Measurements from ENCODE around the gene PLXNA2.

The PLXNA2 gene

DNA sequence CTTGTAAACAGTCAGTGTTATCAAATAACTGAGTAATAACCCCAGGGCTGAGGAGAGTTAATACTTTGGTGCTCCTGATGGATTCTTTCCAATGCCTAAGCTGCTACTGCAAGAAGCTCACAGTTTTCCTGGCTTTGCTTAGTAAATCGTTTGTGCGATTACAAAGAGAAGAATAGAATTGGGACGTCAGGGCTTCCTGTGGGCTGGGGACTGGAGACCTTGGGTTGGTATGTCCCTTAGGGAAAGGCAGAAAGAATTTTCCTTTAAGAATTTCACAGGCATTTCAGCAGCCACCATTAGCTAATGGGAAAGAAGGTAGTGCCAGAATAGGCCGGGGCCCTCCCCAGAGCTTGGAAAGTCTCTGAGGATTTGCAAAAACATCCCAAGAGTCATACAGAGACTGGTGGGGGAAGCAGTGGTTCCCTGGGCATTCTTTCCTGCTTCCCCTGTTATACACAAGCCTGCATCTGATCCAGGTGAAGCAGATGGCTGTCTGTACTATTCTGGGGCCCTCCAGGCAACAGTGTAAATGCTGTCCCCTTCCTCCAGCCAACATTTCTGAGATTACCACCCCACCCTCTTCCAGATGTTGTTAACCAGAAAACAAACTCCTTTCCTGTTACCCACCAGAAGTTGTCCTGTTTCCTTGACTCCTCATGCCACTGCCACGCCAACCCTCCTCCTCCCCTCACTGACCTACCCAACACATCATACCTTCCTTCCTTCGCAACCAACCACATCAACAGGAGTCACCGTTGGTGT is 40.2 kb downstream of the PLXNA2 start:
- no peak for DNase-seq

- DNase-seq, result no peak
These were observed 40.9 kb downstream of the PLXNA2 start for GRCh38 chr1:208203127-208203847.

GRCh38 chr1:208202333-208202995 is 41.7 kb downstream of the PLXNA2 start:
- DNase-seq, result no peak

DNA sequence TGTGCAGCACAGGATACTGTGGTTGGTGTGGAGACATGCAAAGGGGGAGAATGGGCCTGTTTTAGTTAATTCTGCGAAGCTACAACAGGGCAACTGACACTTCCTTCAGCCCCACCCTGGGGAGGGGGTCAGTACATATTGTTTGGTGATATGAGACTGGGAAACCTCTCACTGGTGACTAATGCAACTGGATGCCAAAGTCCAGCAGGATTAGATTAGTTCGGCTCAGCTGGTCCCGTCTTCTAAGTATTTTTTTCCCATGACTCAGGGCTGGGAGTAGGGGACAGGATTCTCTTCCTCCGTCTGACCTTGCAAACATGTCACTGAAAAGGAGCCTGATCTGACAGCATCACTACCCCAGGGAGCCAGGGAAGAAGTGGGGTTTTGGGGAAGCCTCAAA is 43.0 kb downstream of the PLXNA2 start:
- no peak for DNase-seq

GRCh38 chr1:208200116-208200515 is 44.1 kb downstream of the PLXNA2 start:
- no peak for DNase-seq

DNA sequence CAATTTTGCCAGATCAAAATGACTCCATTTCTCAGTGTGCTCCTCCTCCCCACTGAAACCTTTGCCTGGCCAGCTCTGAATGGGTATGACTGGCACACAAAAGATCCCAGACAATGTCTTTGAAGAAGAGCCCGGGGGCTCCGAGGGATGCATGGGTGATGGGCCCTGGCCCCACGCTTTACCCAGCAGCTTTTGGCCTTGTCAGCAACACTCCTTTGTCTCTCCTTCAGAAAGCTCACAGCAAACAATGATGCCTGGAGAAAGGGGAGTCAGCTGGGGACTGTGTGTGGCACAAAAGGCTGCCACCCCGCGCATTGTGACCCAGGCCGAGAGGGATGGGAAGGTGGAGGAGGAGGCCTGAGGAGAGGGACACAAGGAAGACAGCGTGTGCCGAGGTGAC is 45.9 kb downstream of the PLXNA2 start:
- no peak for DNase-seq

DNA sequence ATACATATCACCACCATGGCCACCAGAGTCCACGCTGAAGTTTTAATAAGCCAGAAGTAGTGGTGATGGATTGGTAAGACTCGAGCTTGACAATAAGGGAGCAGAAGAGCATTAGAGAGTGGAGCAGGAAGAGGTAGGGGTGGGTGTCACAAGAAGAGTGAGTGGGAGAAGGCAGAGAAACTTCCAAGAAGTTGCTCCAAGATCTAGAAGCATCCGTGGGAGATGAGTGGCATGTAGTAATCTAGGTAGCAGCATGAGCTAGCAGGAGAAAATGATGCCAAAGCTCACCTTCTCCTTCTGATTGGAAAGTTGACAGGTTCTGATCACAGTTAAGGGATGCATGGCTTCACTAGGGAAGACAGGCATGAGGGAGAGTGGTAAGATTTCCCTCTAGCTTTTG is 49.2 kb downstream of the PLXNA2 start:
- DNase-seq, result no peak

- no peak for DNase-seq
These were observed 51.2 kb downstream of the PLXNA2 start for GRCh38 chr1:208192995-208193394.

GRCh38 chr1:208190784-208191183 is 53.4 kb downstream of the PLXNA2 start:
- DNase-seq, result no peak

DNA sequence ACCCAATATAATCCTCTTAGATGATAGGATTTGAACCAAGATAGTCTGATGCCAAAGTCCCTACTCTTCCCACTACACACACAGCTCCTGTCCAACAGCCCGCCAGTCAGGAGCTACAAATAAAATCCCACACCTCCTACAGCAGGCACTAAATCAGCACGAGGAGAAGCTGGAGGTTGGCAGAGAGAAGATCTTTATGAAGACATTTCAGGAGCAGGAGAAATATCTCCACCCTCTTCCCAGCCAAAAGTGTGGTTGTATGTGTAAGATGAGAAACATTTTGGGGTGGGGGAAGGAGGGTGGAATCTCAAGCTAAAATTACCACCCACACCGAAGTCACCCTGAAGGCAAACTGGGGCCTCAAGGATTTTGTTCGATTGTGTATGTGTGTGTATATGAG is 54.5 kb downstream of the PLXNA2 start:
- DNase-seq, result no peak

DNA sequence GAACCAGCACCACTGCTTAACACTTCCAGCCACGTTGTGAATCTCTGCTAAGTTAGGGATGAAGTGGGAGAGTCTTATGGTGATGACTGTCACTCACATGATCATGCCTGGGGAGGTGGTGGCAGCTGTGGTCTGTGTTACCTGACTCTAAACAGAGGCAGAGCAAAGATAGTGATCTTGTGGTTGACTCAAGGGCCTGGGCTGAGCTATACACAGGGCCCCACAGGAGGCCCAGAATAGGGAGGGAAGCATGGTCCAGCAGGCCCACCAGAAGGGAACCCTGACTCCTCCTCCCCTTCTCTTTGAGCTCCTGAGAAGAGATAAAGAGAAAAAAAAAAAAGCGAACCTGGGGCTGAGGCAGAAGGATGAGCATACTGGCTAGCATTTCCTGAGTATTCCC is 55.0 kb downstream of the PLXNA2 start:
- no peak for DNase-seq

DNA sequence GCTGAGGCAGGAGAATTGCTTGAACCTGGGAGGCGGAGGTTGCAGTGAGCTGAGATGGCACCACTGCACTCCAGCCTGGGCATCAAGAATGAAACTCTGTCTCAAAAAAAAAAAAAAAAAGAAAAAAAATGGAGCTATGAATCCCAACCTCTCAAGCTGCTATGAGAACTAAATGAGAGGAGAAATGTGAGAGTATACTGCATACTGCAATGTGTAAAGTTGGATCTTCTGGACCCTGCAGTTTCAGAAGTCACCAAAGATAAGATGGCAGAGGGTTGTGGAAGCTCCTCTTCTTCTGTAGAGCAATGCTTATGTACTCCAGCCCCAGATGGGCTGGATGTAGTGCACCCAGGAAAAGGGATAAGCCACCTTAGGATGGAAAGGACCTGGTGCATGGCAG is 55.6 kb downstream of the PLXNA2 start:
- DNase-seq, result no peak

DNA sequence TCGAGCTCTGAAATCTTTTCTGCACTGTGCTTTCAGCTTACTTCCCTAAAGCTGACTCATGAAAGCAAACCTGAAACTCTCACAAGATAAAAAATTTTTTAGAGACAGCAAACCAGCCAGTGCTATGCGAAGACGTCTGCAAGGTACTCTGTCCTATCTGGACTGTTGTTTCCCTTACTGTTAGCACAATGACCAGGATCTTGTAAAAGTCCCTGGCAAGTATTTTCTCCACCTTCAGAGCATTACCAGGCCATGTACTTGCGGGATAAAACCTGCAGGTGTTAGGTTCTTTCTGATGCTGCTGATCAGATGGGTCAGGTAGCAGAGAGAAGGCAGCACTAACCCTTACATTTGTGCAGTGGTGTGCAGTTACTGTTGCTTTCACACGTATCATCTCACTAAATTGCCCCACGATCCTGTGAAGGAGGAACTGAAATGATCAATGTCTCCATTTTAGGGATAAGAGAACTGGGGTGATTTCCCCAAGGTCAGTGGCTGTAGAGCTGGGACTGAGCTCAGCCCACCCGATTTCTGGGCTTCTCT is 56.6 kb downstream of the PLXNA2 start:
- DNase-seq, result no peak

GRCh38 chr1:208185801-208186231 is 58.4 kb downstream of the PLXNA2 start:
- no peak for DNase-seq

- no peak for DNase-seq
These were observed 59.1 kb downstream of the PLXNA2 start for GRCh38 chr1:208184966-208185654.

DNA sequence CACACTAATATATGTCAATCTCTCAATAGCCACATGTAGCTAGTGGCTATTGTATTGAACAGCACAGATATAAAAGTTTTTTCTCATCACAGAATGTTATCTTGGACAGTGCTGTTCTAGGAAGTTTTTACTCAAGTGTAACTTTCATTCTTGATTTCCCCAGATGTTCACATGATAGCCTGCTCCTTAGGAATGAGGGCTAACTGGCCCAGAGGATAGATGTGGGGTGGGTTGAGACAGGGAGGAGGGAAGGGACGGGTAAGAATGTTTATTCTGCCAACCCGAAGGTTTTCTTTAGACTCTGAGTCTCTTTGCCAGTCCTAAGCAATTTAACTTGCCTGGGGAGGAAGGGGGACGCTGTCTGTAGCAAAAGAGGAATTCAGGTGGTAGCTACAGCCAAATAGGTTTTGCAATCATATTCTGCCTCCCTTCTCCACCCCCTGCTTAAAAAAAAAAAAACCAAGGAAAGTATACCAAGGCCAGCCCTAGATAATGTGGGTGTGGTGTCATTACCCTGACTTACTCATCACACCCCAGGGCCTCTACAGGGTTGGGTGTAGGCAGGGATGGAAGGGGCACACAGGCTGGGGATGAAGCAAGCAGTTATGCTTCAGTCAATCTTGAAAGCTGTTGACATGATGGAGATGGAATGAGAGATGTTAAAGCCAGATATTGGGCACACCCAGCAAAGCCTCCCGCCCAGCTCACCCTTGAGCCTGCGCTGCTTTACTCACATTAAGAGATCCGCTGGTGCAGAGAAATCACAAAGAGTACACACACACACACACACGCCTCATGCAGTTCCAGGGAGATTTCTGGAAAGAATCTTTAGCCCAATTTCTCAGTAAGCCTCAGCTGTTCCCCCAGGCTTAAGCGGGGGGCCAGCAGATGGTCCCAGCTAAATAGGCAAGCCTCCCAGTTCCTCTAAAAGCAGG is 59.9 kb downstream of the PLXNA2 start:
- no peak for DNase-seq

- no peak for DNase-seq
These were observed 61.1 kb downstream of the PLXNA2 start for GRCh38 chr1:208182880-208183645.

DNA sequence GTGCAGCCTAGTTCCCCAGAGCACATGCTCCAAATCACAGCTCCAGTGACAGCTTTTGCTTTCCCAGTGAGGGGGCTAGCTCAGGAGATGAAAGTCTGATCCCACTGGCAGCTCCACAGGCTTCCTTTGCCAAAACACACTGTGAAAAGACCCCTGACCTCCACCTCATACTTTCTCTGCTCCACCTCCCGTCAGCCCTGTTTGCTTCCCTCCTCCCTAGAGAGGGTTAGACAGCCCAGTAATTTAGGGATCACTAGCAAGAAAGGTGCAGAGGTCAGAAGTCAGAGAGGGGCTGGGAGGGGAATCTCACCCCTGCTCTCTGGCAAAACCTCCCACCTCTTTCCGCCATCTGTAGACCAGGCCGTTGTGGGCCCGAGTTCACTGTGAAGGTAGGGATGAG is 62.8 kb downstream of the PLXNA2 start:
- DNase-seq, result no peak

- no peak for DNase-seq
These were observed 63.8 kb downstream of the PLXNA2 start for GRCh38 chr1:208180421-208180820.

GRCh38 chr1:208179961-208180409 is 64.2 kb downstream of the PLXNA2 start:
- no peak for DNase-seq

DNA sequence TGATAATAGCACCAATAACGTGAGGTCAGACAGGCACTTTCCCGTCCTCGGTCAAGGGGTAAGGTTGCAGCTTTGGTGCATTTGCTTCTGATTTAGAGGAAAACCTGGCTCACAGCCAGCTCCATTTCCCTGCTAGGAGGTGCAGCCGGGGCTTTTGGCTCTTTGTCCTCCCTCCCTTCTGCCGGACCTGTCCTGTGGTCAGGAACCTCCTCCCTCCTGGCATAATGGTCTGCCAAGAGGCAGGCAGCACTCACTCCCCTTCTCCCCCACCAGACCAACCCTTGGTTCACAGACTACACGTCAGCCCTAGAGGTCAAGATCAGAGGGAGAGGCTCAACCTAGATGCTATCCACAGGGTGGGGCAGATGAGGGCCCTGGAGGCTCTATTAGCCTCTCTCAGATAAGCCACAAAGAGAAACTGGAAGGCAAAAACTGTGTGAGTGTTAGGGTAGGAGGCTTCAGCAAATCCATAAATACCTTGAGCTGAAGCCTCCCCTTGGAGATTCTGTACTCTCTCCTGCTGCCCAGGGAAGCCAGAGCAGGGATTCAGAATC is 64.8 kb downstream of the PLXNA2 start:
- DNase-seq, result no peak

Data from cortex of kidney (tissue), 1 donor.